NCI-H748 treated with DMSO at 0.1 percent for 48 hours (cell line): ENCODE measurements around the gene CYSTM1.
"Not testable (repeated sequence)": the region's sequence is repeated elsewhere in the genome, so short reads cannot be mapped to it uniquely, and the experiment has no call there.

Source experiments
- DNase-seq: peaks from one replicate; lab custom pipeline; 2025; lab: John Stamatoyannopoulos, UW

CYSTM1 gene

DNA sequence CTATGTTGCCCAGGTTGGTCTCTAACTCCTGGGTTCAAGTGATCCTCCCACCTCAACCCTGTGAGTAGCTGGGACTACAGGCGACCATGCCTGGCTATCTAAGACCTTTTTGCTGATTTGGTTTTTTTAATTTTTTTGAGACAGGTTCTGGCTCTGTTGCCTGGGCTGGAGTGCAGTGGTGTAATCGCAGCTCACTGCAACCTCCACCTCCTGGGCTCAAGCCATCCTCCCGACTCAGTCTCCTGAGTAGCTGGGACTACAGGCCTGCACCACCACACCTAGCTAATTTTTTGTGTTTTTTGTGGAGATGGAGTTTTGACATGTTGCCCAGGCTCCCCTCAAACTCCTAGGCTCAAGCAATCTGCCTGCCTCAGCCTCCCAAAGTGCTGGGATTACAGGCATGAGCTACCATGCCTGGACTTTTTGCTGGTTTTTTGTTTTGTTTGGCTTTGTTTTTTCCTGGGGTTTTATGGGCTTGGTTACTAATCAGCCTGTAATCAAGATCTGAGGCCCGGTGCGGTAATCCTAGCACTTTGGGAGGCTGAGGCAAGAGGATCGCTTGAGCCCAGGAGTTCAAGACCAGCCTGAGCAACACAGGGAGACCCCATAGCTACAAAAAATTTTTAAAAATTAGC is 3.6 kb downstream of the CYSTM1 start:
- DNase-seq, result no peak

DNA sequence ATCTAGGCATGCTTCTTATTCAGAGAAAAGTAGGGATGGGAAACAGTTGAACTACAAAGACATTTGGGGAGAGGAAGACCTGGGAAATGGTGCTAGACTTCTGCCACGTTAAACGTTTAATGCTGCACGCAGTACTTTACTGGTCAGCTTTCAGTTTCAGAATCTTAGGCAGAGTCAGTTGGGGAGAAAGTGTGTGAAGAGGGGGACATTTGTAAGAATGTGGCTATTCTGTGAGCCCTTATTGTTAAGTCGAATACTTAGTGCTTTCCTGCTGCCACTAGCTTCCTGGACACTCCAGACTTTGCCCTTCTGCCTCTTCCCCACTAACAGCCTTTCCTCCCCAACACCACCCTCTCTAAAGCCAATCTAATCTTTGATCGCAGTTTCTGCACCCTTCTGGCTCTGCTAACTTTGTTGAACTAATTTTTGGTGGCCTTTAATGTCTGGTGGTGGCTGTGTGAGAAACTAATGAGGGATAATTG is 6.1 kb downstream of the CYSTM1 start:
- no peak for DNase-seq

- DNase-seq, result no peak
These were observed 6.5 kb downstream of the CYSTM1 start for GRCh38 chr5:140181525-140181924.

- DNase-seq, result no peak
These were observed 7.2 kb downstream of the CYSTM1 start for GRCh38 chr5:140182075-140182711.

- DNase-seq, result no peak
These were observed 7.9 kb downstream of the CYSTM1 start for GRCh38 chr5:140182803-140183367.

DNA sequence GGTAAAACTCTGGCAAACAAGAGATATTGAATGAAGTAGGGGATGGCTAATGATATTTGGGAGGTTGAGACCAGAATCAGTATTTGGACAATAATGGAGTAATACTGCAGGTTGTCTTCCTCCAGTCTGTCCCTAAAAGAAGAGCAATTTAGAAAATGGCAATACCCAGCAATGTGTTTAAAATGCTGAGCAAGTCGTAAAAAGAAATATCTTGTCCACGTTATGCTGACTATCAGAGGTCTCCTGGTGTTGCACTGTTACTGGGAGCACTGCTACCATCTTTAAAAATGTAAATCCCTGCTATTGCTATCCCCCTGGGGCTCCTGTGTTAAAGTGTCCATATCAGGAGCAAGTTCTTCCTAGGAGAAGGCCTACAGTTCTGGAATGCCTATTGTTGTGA is 10.4 kb downstream of the CYSTM1 start:
- DNase-seq, result no peak

DNA sequence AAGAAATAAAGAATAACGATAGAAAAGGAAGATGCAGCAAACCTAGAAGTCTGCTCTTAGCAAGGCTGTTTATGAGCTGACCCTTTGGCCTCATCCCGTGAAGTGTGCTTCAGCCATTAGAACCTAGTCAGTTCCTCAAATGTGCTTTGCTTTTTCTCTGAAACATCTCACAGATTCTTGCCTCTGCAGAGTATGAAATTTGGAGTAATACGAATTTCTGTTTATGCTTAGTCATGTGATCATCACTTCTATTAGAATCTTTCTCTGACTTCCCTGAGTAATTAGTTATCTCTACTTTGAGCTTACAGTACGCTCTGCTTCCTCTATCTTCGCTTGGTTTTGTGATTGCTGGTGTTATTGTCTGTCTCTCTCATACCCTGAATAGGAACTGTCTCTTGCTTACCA is 11.3 kb downstream of the CYSTM1 start:
- no peak for DNase-seq

- no peak for DNase-seq
These were observed 14.3 kb downstream of the CYSTM1 start for GRCh38 chr5:140189253-140189652.

- DNase-seq, result no peak
These were observed 15.2 kb downstream of the CYSTM1 start for GRCh38 chr5:140189977-140190871.

DNA sequence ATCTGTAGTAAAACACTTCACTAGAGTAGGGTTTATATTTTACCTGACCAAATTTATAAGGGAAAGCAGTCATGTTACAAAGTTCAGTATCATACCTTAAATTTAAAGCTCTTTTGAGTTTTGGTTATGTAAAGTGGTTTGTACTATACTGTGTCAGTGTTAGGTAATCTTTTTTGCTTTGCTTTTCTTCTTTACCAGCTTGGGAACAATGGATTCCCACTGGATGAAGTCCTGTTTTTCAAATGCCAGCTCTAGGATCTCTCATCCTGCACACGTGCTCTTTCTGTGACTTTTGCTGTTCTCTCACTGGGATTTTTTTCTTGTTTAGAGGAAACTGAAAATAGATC is 15.9 kb downstream of the CYSTM1 start:
- DNase-seq, result no peak

- no peak for DNase-seq
These were observed 17.9 kb downstream of the CYSTM1 start for GRCh38 chr5:140192715-140193430.

DNA sequence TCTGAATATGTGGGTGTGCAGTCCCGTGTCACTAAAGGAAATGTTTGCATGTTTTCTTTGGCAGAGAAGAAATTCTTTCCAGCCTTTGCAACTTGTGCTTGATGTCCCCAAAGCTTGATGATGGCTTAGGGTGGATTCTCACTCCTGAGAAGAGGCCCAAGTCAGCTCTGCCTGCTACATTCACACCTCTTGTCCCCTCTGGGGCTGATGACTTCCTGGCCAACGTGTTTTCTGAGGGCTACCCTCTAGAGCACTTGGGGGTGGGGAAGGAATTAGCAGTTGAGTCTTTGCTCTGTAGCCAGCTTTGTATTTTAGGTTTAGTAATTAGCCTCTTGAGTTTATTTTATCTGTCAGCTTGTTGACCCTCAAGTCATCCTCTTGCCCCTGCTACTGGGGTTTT is 19.7 kb downstream of the CYSTM1 start:
- DNase-seq, result no peak

DNA sequence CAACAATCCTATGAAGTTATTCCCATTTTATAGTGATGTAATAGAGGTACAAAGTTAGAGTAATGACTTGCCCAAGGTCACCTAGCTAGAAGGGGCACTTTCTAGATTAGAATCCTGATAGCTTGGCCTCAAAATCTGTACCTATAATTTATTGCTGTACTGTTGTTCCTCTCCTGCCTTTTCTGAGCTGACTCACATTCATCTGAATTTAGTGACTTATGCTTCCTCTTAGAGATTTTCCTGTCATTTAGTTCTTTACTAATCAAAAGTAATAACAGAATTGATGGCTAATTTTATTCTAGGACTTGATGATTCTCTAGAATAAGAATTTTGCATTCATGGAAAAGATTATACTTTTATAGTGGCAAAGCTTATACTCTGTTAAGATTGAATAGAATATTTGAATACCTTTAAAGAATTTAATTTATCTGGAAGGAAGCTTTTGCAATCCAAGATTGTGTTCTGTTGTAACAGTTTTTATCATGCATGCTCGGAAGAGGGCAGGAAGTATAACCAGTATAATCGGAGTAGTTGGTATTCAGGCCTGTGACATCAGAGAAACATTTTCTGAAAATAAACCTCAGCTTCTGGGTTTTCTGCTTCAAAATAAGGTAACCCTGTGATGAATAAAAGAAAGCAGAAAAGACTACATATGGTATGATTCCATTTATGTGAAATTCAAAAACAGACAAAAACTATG is 21.3 kb downstream of the CYSTM1 start:
- DNase-seq, result no peak

GRCh38 chr5:140197023-140197422 is 22.0 kb downstream of the CYSTM1 start:
- DNase-seq, result no peak

- DNase-seq, result not testable (repeated sequence)
These were observed 23.9 kb downstream of the CYSTM1 start for GRCh38 chr5:140198915-140199314.

- no peak for DNase-seq
These were observed 27.1 kb downstream of the CYSTM1 start for GRCh38 chr5:140202078-140202477.

- DNase-seq, result no peak
These were observed 27.6 kb downstream of the CYSTM1 start for GRCh38 chr5:140202610-140203009.

GRCh38 chr5:140205216-140205615 is 30.2 kb downstream of the CYSTM1 start:
- DNase-seq, result no peak

DNA sequence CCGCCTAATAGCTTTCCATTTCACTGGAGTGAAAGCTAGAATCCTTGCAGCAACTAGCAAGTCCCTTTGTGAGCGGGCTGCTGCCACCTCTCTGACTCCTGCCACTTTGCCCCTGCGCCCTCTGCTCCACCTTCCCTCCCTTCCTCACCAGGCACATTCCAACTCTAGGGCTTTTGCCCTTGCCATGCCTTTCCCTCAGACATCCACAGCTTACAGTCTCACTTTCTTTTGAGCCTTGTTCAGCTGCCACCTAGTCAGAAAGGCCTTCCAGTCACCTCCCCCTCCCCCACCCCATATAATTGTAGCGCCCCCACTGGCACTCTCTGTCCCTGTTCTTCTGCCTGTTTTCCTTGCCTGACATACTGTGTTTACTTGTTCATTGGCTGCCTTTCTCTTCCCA is 31.0 kb downstream of the CYSTM1 start:
- no peak for DNase-seq

- DNase-seq, result no peak
These were observed 32.4 kb downstream of the CYSTM1 start for GRCh38 chr5:140207250-140207964.

DNA sequence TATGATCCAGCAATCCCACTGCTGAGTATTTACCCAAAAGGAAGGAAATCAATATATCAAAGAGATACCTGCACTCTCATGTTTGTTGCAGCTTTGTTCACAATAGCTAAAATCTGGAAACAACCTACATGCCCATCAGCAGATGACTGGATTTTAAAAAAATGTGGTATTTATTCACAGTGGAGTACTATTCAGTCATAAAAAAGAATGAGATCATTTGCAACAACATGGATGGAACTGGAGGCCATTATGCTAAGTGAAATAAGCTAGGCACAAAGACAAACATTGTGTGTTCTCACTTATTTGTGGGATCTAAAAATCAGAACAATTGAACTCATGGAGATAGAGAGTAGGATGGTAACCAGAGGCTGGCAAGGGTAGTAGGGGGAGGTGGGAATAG is 33.1 kb downstream of the CYSTM1 start:
- DNase-seq, result no peak
